Transverse colon (tissue), 4 donors: ENCODE results near the gene MALL.
"Not testable (repeated sequence)": the region's sequence is repeated elsewhere in the genome, so short reads cannot be mapped to it uniquely, and the experiment has no call there.

Experiments
- POLR2A ChIP-seq: fragments of 450-650 bp; IDR thresholded peaks from one replicate; pipeline ENCODE4 v1.6.1; 2016; ENCODE audit warnings: antibody characterized with exemption, mild to moderate bottlenecking, moderate library complexity
- POLR2AphosphoS5 ChIP-seq, 3 donors: sonication (generic); formaldehyde crosslinking; IDR thresholded peaks; one replicate each; pipeline ENCODE4 v1.6.1; 2016; ENCODE audit warnings: antibody characterized with exemption in 3 of 3
- TF ChIP-seq, protein P1 (sequence below), 5 experiments: fragments of 200-600 bp in 3 of 5; fragments of 450-650 bp in 2 of 5; sonication (generic) in 3 of 5; IDR thresholded peaks; 1 replicate in 2 of 5; 2 replicates in 3 of 5; pipeline ENCODE4 v1.5.1; 2016 to 2017; ENCODE audit warnings: antibody characterized with exemption in 5 of 5, inconsistent platforms in 3 of 5, mild to moderate bottlenecking in 2 of 5, moderate library complexity in 1 of 5

DNA sequence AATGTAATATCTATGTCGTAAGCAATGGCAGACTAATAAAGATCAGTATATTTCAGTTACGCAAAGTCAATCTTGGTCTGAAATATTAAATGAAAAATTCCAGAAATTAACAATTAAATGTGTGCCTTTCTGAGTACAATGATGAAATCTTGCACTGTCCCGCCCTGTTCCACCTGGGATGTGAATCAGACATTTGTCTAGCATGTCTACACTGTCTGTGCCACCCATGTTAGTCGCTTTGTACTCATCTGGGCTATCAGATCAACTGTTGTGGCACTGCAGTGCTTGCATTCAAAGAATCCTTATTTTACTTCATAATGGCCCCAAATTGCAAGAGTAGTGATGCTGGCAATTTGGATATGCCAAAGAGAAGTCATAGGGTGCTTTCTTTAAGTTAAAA, 25.5 kb downstream of the MALL start:
- not testable (repeated sequence) for TF ChIP-seq POLR2AphosphoS5 (IDR thresholded peaks at IDR 0.05); POLR2A
- TF ChIP-seq, protein P1, sequence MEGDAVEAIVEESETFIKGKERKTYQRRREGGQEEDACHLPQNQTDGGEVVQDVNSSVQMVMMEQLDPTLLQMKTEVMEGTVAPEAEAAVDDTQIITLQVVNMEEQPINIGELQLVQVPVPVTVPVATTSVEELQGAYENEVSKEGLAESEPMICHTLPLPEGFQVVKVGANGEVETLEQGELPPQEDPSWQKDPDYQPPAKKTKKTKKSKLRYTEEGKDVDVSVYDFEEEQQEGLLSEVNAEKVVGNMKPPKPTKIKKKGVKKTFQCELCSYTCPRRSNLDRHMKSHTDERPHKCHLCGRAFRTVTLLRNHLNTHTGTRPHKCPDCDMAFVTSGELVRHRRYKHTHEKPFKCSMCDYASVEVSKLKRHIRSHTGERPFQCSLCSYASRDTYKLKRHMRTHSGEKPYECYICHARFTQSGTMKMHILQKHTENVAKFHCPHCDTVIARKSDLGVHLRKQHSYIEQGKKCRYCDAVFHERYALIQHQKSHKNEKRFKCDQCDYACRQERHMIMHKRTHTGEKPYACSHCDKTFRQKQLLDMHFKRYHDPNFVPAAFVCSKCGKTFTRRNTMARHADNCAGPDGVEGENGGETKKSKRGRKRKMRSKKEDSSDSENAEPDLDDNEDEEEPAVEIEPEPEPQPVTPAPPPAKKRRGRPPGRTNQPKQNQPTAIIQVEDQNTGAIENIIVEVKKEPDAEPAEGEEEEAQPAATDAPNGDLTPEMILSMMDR (IDR thresholded peaks at IDR 0.05), result not testable (repeated sequence)
